WI38 (cell line): ENCODE measurements around the gene OXSR1.

Source experiments
- H3K4me3 ChIP-seq: 2 replicates; pipeline ENCODE4 v1.5.1; 2011; ENCODE audit warnings: low read depth, mild to moderate bottlenecking, control low read depth, low read length
- TF ChIP-seq, protein P1 (sequence below): IDR thresholded peaks from 2 replicates; pipeline ENCODE4 v1.5.1; 2012; ENCODE audit warnings: low read depth, mild to moderate bottlenecking, control low read depth, low read length

Gene OXSR1

DNA sequence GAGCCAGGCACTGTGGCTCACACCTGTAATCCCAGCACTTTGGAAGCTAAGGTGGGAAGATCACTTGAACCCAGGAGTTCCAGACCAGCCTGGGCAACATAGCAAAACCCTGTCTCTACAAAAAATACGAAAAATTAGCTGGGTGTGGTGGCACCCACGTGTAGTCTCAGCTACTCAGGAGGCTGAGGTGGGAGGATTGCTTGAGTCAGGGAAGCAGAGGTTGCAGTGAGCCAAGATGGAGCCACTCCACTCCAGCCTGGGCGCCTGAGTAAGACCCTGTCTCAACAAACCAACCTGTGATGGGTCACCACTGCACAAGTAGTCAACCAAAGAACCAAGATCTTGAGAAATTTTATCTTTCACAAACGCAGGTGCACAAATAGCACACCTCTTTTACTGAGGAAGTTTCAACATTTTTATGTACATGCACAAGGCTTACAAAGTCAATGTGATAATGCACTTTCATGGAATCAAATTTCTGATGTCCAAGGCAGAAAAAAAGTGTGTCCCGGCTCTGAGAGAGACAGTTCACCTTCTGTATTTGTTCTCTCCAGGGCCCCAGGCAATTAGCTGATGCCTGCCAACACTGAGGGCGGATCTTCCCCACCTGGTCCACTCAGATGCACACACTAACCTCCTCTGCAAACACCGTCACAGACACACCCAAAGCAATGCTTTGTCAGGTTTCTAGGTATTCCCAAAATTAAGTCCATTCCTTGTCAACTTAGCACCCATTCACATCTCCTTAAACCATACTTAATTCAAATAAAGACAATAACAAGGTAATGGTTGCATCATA, 40.8 kb upstream of the OXSR1 start:
- H3K4me3 ChIP-seq, result no peak overlapping the region
- TF ChIP-seq, protein P1, sequence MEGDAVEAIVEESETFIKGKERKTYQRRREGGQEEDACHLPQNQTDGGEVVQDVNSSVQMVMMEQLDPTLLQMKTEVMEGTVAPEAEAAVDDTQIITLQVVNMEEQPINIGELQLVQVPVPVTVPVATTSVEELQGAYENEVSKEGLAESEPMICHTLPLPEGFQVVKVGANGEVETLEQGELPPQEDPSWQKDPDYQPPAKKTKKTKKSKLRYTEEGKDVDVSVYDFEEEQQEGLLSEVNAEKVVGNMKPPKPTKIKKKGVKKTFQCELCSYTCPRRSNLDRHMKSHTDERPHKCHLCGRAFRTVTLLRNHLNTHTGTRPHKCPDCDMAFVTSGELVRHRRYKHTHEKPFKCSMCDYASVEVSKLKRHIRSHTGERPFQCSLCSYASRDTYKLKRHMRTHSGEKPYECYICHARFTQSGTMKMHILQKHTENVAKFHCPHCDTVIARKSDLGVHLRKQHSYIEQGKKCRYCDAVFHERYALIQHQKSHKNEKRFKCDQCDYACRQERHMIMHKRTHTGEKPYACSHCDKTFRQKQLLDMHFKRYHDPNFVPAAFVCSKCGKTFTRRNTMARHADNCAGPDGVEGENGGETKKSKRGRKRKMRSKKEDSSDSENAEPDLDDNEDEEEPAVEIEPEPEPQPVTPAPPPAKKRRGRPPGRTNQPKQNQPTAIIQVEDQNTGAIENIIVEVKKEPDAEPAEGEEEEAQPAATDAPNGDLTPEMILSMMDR, result no peak

DNA sequence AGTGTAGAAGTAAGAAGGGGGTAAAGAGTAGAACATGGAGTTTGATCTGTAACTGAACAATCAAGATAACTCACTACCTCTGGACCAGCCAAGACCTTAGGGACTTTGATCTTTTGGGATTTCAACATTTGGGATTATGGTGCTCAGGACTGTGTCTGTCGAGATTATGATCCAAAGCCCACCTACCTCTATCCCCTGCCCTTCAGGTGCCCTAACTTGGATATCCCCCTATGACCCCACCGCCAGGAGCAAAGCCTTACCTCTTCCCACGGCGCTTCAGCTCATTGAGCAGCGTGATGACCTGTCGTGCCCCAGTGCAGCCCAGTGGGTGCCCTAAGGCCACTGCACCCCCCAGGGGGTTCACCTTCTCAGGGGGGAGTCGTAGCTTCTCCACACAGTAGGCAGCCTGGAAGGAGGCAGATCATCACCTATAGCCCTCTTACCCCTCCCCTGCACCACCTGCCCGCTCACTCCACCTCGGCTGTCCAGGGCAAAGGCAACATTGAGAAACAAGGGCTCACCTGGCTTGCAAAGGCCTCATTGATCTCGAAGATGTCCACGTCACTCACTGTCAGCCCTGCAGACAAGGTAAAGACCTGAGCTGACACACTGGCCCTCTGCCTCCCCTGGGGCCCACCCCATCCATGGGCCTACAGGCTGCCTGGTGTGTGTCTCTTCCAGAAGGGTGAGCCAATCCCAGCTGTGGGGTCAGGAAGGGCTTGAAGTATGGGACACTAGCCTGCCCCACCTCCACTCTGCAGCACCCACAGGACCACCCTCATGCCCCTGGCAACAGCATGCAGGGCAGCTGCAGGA, 39.8 kb upstream of the OXSR1 start:
- TF ChIP-seq, protein P1, result no peak
- H3K4me3 ChIP-seq, result no peak overlapping the region

DNA sequence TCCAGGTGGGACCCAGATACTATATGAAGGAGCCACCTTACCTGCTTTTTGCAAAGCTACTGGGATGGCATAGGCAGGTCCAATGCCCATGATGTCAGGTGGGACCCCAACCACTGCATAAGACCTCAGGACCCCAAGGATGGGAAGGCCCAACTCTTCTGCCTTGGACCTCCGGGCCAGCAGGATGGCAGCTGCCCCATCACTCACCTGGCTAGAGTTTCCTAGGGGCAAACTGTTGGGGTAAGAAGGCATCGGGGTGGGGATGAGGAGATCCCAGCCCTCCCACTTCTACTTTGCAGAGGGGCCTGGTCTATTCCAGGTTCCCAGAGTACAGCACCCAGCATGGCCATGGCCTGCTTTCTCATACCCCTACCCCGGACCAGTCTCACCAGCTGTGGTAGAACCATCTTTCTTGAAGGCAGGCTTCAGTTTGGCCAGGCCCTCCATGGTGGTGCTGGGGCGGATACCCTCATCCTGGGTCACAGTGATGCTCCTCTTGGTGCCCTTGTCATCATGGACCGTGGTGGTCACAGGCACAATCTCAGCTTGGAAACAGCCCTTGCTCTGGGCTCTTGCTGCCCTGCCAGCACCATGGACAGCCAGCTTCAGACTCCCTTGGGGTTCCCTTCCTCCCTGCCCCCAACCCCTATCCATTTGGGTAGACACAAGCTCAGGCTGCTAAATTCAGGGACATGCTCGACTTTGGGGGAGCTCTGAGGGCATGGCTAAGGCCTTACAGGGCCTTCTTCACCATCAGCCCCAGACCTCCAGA, 39.0 kb upstream of the OXSR1 start:
- TF ChIP-seq, protein P1, result no peak
- no peak overlapping the region for H3K4me3 ChIP-seq

DNA sequence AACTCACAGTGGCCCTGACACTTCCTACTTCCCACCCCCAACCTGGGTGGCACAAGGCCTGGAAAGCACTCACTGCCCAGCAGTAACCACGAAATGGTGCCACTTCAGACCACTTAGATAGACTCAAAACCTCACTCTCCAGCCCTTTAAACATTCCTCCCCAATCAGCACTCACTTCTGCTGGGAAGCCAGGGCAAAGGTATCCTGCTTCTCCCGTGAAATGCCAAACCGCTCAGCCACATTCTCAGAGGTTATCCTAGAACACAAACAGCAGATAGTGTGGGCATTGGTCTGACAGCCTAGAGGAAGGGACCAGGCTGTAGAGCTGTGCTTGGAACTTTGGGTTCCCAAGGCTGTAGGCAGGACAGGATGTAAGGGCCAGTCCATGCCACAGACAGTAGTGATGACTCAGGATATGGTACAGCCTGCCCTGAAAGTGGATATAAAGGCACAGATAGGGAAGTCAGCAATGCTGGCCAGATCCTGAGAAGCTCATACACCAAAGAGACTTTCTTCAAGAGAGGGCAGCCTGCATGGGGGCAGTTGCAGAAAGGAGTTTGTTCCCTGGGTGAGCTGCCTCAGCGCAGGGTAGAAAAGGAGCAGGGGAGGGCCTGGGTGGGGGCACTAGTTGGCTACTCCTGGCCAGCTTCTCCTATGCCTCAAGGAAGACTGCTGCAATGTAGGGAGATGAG, 37.6 kb upstream of the OXSR1 start:
- H3K4me3 ChIP-seq, result no peak overlapping the region
- TF ChIP-seq, protein P1, result no peak

DNA sequence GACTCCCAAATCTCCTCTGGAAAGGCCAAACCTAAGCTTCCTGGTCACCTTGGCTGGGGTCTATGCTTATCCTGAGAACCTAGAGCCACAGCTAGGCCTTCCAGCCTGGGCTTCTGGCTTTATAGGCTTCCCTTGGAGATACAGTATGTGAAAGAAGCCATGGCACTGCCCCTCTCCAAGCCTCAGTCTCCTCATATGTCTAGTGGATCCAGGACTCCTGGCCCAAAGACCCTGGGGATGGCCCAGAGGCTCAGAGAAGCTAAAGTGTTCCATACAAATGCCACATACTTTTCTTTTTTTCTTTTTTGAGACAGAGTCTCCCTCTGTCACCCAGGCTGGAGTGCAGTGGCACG, 37.1 kb upstream of the OXSR1 start:
- TF ChIP-seq, protein P1, result no peak

DNA sequence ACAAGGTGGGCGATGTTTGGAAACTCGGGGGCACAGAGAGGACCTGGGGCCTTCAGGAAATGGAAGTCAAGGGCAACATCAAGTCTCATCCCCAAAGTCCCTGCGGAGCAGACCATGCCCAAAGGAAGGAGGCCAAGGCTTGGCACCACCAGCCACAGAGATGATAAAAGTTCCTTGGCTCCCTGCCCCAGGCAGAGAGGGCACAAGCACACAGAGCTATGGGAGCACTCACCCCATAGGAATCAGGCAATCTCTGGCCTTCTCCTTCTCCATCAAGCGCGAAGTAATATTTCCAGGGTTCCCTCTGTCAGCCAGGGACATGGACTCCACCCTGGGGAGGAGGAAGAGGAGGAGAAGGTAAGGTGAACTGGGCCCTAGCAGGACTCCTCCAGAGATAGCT, 36.3 kb upstream of the OXSR1 start:
- H3K4me3 ChIP-seq, result no peak overlapping the region
- TF ChIP-seq, protein P1, result no peak

More for the DNA sequence above, 37.1 kb upstream of the OXSR1 start:
- H3K4me3 ChIP-seq, result no peak overlapping the region
